DND-41 (cell line): ENCODE data around the gene ARVCF.

ENCODE experiments used
- CTCF ChIP-seq: IDR thresholded peaks from 2 replicates; pipeline ENCODE4 v1.5.1; 2012; ENCODE audit warnings: borderline replicate concordance, low read length, moderate library complexity, mild to moderate bottlenecking; ENCODE audit not compliant: poor library complexity, severe bottlenecking; ENCODE audit errors: extremely low read depth
- EZH2 ChIP-seq: IDR thresholded peaks from 3 replicates; pipeline ENCODE4 v1.6.1; 2012; ENCODE audit warnings: borderline replicate concordance, low read depth, mild to moderate bottlenecking, moderate library complexity, low read length, inconsistent platforms; ENCODE audit not compliant: severe bottlenecking

- TF ChIP-seq CTCF (no peak), EZH2 (no peak)
These were observed 19.8 kb downstream of the ARVCF start for GRCh38 chr22:19996694-19997384.
